ENCODE measurements around the gene BRIP1. TPM values are rescaled to one million over a fixed set of nuclear protein-coding genes. Genes with fewer than 3 reads are reported as not detected.

The BRIP1 gene
- total RNA-seq, 4 donors from 2014 or later, result 1.0 to 13.0 TPM; not detected in 2

- Histone ChIP-seq H3K4me3 (no peak overlapping the region), H3K9me3 (peaks cover 0 to 17% of the 10 kb centered on the region in 2 donors), H3K27ac (no peak overlapping the region), H3K36me3 (no peaks in the 10 kb centered on the region), H3K4me1 (no peaks in the 10 kb centered on the region), H3K27me3 (no peaks in the 10 kb centered on the region)
- intact Hi-C loops (cut with DNase I; ENCODE audit: low total_unique reads), result no loop called here
- DNase-seq, result no peak
- TF ChIP-seq, protein P1, sequence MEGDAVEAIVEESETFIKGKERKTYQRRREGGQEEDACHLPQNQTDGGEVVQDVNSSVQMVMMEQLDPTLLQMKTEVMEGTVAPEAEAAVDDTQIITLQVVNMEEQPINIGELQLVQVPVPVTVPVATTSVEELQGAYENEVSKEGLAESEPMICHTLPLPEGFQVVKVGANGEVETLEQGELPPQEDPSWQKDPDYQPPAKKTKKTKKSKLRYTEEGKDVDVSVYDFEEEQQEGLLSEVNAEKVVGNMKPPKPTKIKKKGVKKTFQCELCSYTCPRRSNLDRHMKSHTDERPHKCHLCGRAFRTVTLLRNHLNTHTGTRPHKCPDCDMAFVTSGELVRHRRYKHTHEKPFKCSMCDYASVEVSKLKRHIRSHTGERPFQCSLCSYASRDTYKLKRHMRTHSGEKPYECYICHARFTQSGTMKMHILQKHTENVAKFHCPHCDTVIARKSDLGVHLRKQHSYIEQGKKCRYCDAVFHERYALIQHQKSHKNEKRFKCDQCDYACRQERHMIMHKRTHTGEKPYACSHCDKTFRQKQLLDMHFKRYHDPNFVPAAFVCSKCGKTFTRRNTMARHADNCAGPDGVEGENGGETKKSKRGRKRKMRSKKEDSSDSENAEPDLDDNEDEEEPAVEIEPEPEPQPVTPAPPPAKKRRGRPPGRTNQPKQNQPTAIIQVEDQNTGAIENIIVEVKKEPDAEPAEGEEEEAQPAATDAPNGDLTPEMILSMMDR (IDR thresholded peaks at IDR 0.05), result no peak
- TF ChIP-seq POLR2A (IDR thresholded peaks at IDR 0.05), result no peak
Measured at GRCh38 chr17:61695779-61696337, 167.5 kb downstream of the BRIP1 start.

DNA sequence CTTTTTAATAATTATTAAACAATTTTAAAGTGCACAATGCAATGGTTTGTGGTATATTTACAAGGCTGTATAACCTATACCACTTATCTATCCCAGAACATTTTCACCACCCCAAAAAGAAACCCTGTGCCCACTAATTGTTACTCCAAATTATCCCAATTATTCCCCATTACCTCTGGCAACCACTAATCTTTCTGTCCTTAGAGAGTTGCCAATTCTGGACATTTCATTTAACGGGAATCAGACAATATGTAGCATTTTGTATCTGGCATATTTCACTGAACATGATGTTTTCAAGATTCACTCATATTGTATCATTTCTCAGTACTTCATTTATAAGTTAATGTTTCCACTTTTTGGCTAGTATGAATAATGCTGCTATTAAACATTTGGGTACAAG, 169.2 kb downstream of the BRIP1 start:
- no peak for DNase-seq
- no peaks in the 10 kb centered on the region for H3K27me3 ChIP-seq
- H3K27ac ChIP-seq, result no peak overlapping the region
- peaks cover 0 to 8% of the 10 kb centered on the region in 2 donors for H3K9me3 ChIP-seq
- H3K36me3 ChIP-seq, result no peaks in the 10 kb centered on the region
- intact Hi-C loops (cut with DNase I; ENCODE audit: low total_unique reads), result no loop called here
- H3K4me1 ChIP-seq, result no peaks in the 10 kb centered on the region
- TF ChIP-seq, protein P1 (IDR thresholded peaks at IDR 0.05), result no peak
- no peak for TF ChIP-seq POLR2A (IDR thresholded peaks at IDR 0.05)
- H3K4me3 ChIP-seq, result no peak overlapping the region

GRCh38 chr17:61689610-61690180, 173.6 kb downstream of the BRIP1 start:
- intact Hi-C loops (cut with DNase I; ENCODE audit: low total_unique reads), result no loop called here
- H3K4me3 ChIP-seq, result no peak overlapping the region
- H3K4me1 ChIP-seq, result no peaks in the 10 kb centered on the region
- H3K27me3 ChIP-seq, result no peaks in the 10 kb centered on the region
- DNase-seq, result no peak
- H3K9me3 ChIP-seq, result no peaks in the 10 kb centered on the region
- no peak overlapping the region for H3K27ac ChIP-seq
- TF ChIP-seq, protein P1 (IDR thresholded peaks at IDR 0.05), result no peak
- TF ChIP-seq POLR2A (IDR thresholded peaks at IDR 0.05), result no peak
- no peaks in the 10 kb centered on the region for H3K36me3 ChIP-seq

GRCh38 chr17:61687769-61688168, 175.6 kb downstream of the BRIP1 start:
- no peak for DNase-seq
- Histone ChIP-seq H3K9me3 (no peaks in the 10 kb centered on the region), H3K4me1 (no peaks in the 10 kb centered on the region), H3K4me3 (no peak overlapping the region), H3K36me3 (no peaks in the 10 kb centered on the region), H3K27me3 (no peaks in the 10 kb centered on the region), H3K27ac (no peak overlapping the region)
- intact Hi-C loops (cut with DNase I; ENCODE audit: low total_unique reads), result no loop called here
- no peak for TF ChIP-seq POLR2A (IDR thresholded peaks at IDR 0.05)
- TF ChIP-seq, protein P1 (IDR thresholded peaks at IDR 0.05), result no peak

DNA sequence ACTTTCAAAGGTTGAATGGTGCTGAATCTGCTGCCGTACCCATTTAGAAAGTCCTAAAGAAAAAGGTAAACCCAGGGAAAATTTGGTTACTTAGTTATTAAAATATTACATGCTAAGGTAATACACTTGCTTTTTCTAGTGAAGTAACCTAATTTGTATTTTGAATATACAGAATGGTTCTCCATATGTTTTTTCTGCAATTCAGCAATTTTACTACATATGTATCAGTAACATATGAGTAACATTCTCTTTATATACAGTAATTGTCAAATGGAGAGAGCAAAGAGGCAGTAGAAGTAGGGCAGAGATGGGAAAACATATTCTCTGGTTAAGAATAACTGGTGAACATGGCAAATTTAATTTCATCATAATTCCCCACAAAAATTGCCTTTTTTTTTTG, 177.2 kb downstream of the BRIP1 start:
- H3K4me3 ChIP-seq, result no peak overlapping the region
- no peaks in the 10 kb centered on the region for H3K9me3 ChIP-seq
- intact Hi-C loops (cut with DNase I; ENCODE audit: low total_unique reads), result no loop called here
- no peaks in the 10 kb centered on the region for H3K27me3 ChIP-seq
- H3K4me1 ChIP-seq, result no peaks in the 10 kb centered on the region
- H3K36me3 ChIP-seq, result no peaks in the 10 kb centered on the region
- no peak for DNase-seq
- TF ChIP-seq, protein P1 (IDR thresholded peaks at IDR 0.05), result no peak
- no peak for TF ChIP-seq POLR2A (IDR thresholded peaks at IDR 0.05)
- H3K27ac ChIP-seq, result no peak overlapping the region

Data from uterus (tissue), 4 donors.